ENCODE measurements around the gene MRPS15. TPM values are rescaled to one million over a fixed set of nuclear protein-coding genes. Genes with fewer than 3 reads are reported as not detected.

Gene MRPS15
- total RNA-seq, 2 donors from 2014 or later = 113 to 117 TPM

GRCh38 chr1:36450270-36450918 lies 13.8 kb downstream of the MRPS15 start, which contains the start of gene OSCP1:
Gene OSCP1 (minus strand): TSS chr1:36450451. CDS start chr1:36450369, 82 bp downstream.
- Mint-ChIP-seq H3K36me3 (peaks cover 7% of the 10 kb centered on the region in 2 donors), H3K27ac (peak within 1 kb of the TSS; percentile 92 to 97), H3K9me3 (no peaks in the 10 kb centered on the region)
- ATAC-seq = peak; percentile 99
- DNase-seq (ENCODE audit: low spot score in 2 of 2) = peak; percentile 87 to 89

GRCh38 chr1:36448530-36449056 lies 15.6 kb downstream of the MRPS15 start:
- Mint-ChIP-seq H3K9me3 (no peaks in the 10 kb centered on the region), H3K36me3 (no peaks in the 10 kb centered on the region), H3K27ac (no peak overlapping the region)
- ATAC-seq = no peak
- no peak for DNase-seq (ENCODE audit: low spot score in 2 of 2)

- no peak for ATAC-seq
- DNase-seq (ENCODE audit: low spot score in 2 of 2) = no peak
- no peaks in the 10 kb centered on the region for H3K9me3 Mint-ChIP-seq
- H3K27ac Mint-ChIP-seq = no peak overlapping the region
- no peaks in the 10 kb centered on the region for H3K36me3 Mint-ChIP-seq
Observed at GRCh38 chr1:36447450-36447849, 16.7 kb downstream of the MRPS15 start.

- no peak for ATAC-seq
Observed at GRCh38 chr1:36446746-36447145, 17.4 kb downstream of the MRPS15 start.

GRCh38 chr1:36446271-36446670 lies 17.9 kb downstream of the MRPS15 start:
- no peak for ATAC-seq
- H3K27ac Mint-ChIP-seq = no peak overlapping the region
- DNase-seq (ENCODE audit: low spot score in 2 of 2) = peak in 1 of 2 donors; percentile 17
- H3K9me3 Mint-ChIP-seq = no peaks in the 10 kb centered on the region
- no peaks in the 10 kb centered on the region for H3K36me3 Mint-ChIP-seq

More at GRCh38 chr1:36446746-36447145, 17.4 kb downstream of the MRPS15 start:
- H3K36me3 Mint-ChIP-seq = no peaks in the 10 kb centered on the region
- H3K27ac Mint-ChIP-seq = no peak overlapping the region
- no peaks in the 10 kb centered on the region for H3K9me3 Mint-ChIP-seq
- no peak for DNase-seq (ENCODE audit: low spot score in 2 of 2)

- ATAC-seq = no peak
- Mint-ChIP-seq H3K36me3 (no peaks in the 10 kb centered on the region), H3K9me3 (no peaks in the 10 kb centered on the region), H3K27ac (no peak overlapping the region)
- DNase-seq (ENCODE audit: low spot score in 2 of 2) = no peak
Observed at GRCh38 chr1:36443297-36443696, 20.9 kb downstream of the MRPS15 start.

GRCh38 chr1:36442337-36442736 lies 21.8 kb downstream of the MRPS15 start:
- no peak overlapping the region for H3K27ac Mint-ChIP-seq
- DNase-seq (ENCODE audit: low spot score in 2 of 2) (no peak), ATAC-seq (no peak)
- no peaks in the 10 kb centered on the region for H3K9me3 Mint-ChIP-seq
- no peaks in the 10 kb centered on the region for H3K36me3 Mint-ChIP-seq

GRCh38 chr1:36440646-36441045 lies 23.5 kb downstream of the MRPS15 start:
- DNase-seq (ENCODE audit: low spot score in 2 of 2) (no peak), ATAC-seq (no peak)
- no peaks in the 10 kb centered on the region for H3K36me3 Mint-ChIP-seq
- H3K27ac Mint-ChIP-seq = peak overlapping the region in 1 of 2 donors; percentile 41
- no peaks in the 10 kb centered on the region for H3K9me3 Mint-ChIP-seq

- no peaks in the 10 kb centered on the region for H3K9me3 Mint-ChIP-seq
Observed at GRCh38 chr1:36440044-36440443, 24.1 kb downstream of the MRPS15 start.

GRCh38 chr1:36438715-36439114 lies 25.5 kb downstream of the MRPS15 start:
- ATAC-seq (no peak), DNase-seq (ENCODE audit: low spot score in 2 of 2) (no peak)
- Mint-ChIP-seq H3K27ac (no peak overlapping the region), H3K36me3 (no peaks in the 10 kb centered on the region), H3K9me3 (no peaks in the 10 kb centered on the region)

More at GRCh38 chr1:36440044-36440443, 24.1 kb downstream of the MRPS15 start:
- no peaks in the 10 kb centered on the region for H3K36me3 Mint-ChIP-seq
- H3K27ac Mint-ChIP-seq = peak overlapping the region in 1 of 2 donors; percentile 41
- no peak for DNase-seq (ENCODE audit: low spot score in 2 of 2)
- no peak for ATAC-seq

- ATAC-seq = no peak
- no peaks in the 10 kb centered on the region for H3K9me3 Mint-ChIP-seq
- H3K36me3 Mint-ChIP-seq = no peaks in the 10 kb centered on the region
- no peak for DNase-seq (ENCODE audit: low spot score in 2 of 2)
- H3K27ac Mint-ChIP-seq = no peak overlapping the region
Observed at GRCh38 chr1:36436821-36437220, 27.4 kb downstream of the MRPS15 start.

- DNase-seq (ENCODE audit: low spot score in 2 of 2) (no peak), ATAC-seq (no peak)
- no peaks in the 10 kb centered on the region for H3K9me3 Mint-ChIP-seq
- H3K27ac Mint-ChIP-seq = no peak overlapping the region
- H3K36me3 Mint-ChIP-seq = no peaks in the 10 kb centered on the region
Observed at GRCh38 chr1:36433102-36433501, 31.1 kb downstream of the MRPS15 start.

- no peak for DNase-seq (ENCODE audit: low spot score in 2 of 2)
- H3K27ac Mint-ChIP-seq = no peak overlapping the region
- H3K9me3 Mint-ChIP-seq = no peaks in the 10 kb centered on the region
- H3K36me3 Mint-ChIP-seq = no peaks in the 10 kb centered on the region
- no peak for ATAC-seq
Observed at GRCh38 chr1:36432616-36433015, 31.6 kb downstream of the MRPS15 start.

GRCh38 chr1:36425791-36426190 lies 38.4 kb downstream of the MRPS15 start:
- DNase-seq (ENCODE audit: low spot score in 2 of 2) = no peak
- ATAC-seq = peak in 1 of 2 donors; percentile 52
- Mint-ChIP-seq H3K9me3 (no peaks in the 10 kb centered on the region), H3K36me3 (no peaks in the 10 kb centered on the region), H3K27ac (no peak overlapping the region)

- ATAC-seq (no peak), DNase-seq (ENCODE audit: low spot score in 2 of 2) (no peak)
- H3K9me3 Mint-ChIP-seq = no peaks in the 10 kb centered on the region
- H3K27ac Mint-ChIP-seq = peak overlapping the region; percentile 89 to 96
- H3K36me3 Mint-ChIP-seq = no peaks in the 10 kb centered on the region
Observed at GRCh38 chr1:36421649-36422048, 42.5 kb downstream of the MRPS15 start.

- DNase-seq (ENCODE audit: low spot score in 2 of 2) (peak; percentile 90 to 96), ATAC-seq (peak; percentile 98)
- no peaks in the 10 kb centered on the region for H3K9me3 Mint-ChIP-seq
- H3K27ac Mint-ChIP-seq = peak overlapping the region; percentile 89 to 96
- no peaks in the 10 kb centered on the region for H3K36me3 Mint-ChIP-seq
Observed at GRCh38 chr1:36420836-36421317, 43.3 kb downstream of the MRPS15 start.

GRCh38 chr1:36420409-36420808 lies 43.8 kb downstream of the MRPS15 start:
- no peak for DNase-seq (ENCODE audit: low spot score in 2 of 2)
- ATAC-seq = peak; percentile 14 to 19

GRCh38 chr1:36419569-36419968 lies 44.6 kb downstream of the MRPS15 start:
- Mint-ChIP-seq H3K27ac (no peak overlapping the region), H3K9me3 (no peaks in the 10 kb centered on the region), H3K36me3 (no peaks in the 10 kb centered on the region)
- ATAC-seq (no peak), DNase-seq (ENCODE audit: low spot score in 2 of 2) (no peak)

More at GRCh38 chr1:36420409-36420808, 43.8 kb downstream of the MRPS15 start:
- Mint-ChIP-seq H3K9me3 (no peaks in the 10 kb centered on the region), H3K27ac (peak overlapping the region; percentile 89 to 96), H3K36me3 (no peaks in the 10 kb centered on the region)
